NCI-H748 treated with DMSO at 0.1 percent for 48 hours (cell line): ENCODE results near the gene PA2G4.
"Not testable (repeated sequence)": the region's sequence is repeated elsewhere in the genome, so short reads cannot be mapped to it uniquely, and the experiment has no call there.

Experiments
- DNase-seq: peaks from one replicate; lab custom pipeline; 2025; lab: John Stamatoyannopoulos, UW

Gene PA2G4

DNA sequence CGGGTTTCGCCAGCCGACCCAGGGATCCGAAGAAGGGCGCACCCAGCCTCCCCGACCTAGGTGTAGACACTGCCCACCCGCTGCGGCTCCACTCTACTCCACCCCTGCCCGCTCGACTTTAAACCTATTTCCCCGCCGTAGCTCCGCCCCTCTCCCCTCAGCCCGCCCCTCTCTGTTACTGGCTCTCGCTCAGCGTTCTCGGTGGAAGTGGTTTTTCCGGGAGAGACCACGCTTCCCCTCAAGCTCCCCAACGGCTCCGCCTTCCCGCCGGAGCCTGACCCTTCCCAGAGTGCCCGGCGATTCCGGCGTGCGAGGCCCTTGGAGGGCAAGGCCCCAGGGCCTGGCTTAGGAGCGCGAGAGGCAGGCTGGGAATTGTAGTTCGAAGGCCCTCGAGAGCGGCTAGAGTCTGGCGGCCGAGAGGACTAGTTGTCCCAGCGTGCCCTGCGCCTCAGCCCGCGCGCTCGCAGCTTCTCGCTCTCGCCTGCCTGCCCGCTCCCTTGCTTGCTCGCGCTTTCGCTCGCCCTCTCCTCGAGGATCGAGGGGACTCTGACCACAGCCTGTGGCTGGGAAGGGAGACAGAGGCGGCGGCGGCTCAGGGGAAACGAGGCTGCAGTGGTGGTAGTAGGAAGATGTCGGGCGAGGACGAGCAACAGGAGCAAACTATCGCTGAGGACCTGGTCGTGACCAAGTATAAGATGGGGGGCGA is at the start of gene PA2G4:
PA2G4 (plus strand) TSS at position 451 of the 706 bp plus-strand sequence; CDS start at position 630, 179 bp downstream.
- peak; percentile 95 for DNase-seq

DNA sequence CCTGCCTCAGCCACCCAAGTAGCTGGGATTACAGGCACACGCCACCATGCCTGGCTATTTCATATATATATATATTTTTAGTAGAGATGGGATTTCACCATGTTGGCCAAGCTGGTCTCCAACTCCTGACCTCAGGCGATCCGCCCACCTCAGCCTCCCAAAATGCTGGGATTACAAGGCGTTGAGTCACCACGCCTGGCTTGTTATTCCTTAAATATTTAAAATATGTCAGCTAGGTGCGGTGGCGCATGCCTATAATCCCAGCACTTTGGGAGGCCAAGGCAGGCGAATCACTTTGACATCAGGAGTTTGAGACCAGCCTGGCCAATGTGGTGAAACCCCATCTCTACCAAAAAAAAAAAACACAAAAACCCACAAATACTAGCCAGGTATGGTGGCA is 44.4 kb upstream of the PA2G4 start:
- DNase-seq = not testable (repeated sequence)

DNA sequence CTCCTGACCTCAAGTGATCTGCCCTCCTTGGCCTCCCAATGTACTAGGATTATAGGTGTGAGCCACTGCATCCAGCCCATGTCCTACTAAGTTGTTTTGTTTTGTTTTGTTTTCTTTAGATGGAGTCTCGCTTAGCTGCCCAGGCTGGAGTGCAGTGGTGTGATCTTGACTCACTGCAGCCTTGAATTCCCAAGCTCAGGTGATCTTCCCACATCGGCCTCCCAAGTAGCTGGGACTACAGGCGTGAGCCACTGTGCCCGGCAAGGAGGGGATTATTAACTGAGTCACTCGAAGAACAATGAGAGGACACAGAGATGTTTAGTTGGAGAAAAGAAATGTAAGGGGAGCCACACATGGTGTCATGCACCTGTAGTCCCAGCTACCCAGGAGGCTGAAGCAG is 42.4 kb upstream of the PA2G4 start:
- no peak for DNase-seq

DNA sequence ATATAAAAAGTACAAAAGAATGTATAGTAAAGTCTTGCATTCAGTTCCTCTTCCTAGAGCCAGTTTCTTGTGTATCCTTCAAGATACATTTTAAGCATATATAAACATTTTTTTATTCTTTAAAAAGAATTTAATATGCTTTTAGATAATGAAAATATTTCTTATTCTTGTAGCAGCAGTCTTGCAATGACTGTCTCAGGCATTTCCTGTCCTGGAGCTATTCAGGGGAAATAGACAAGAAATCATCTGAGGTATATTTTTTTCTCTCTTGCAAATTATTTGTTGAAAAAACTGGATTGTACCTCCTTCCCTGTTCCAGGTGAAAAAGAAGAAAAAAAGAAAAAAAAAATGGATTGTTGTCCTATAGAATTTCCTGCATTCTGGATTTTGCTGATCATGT is 41.4 kb upstream of the PA2G4 start:
- DNase-seq = no peak

DNA sequence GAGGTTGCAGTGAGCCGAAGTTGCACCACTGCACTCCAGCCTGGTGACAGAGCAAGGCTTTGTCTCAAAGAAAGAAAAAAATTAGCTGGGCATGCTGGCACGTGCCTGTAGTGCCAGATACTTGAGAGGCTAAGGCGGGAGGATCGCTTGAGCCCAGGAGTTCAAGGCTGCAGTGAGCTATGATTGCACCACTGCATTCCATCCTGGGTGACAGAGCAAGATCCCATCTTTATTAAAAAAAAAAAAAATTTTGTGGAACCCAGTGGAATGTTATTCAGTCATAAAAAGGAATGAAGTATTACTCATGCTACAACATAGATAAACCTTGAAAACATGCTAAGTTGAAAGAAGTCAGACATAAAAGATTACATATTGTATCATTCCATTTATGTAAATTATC is 32.7 kb upstream of the PA2G4 start:
- no peak for DNase-seq

DNA sequence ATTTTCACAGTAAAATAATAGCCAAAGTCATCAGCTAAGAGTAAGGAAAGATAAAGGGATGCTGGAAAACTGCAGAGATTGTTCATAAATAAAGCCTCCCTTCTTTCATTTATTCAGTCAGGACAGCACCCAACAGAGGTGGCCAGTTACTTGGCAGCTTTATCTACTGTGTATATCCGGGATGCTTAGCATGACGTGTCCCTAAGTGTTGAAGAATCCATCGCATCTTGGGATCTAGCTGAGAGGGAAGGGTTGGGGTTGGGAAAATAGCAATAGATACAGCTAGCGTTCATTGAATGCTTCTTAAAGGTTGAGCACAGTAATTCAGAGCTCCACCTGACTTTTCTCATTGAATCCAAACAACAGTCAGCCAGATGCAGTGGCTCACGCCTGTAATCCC is 30.0 kb upstream of the PA2G4 start:
- DNase-seq = no peak

DNA sequence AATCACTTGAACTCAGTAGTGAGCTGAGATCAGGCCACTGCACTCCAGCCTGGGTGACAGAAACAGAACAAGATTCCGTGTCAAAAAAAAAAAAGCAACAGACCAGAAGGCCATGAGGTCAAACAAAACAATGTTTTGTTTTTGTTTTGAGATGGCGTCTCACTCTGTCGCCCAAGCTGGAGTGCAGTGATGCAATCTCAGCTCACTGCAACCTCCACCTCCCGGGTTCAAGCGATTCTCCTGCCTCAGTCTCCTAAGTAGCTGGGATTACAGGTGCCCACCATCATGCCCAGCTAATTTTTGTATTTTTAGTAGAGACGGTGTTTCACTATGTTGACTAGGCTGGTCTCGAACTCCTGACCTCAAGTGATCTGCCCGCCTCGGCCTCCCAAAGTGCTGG is 26.4 kb upstream of the PA2G4 start:
- not testable (repeated sequence) for DNase-seq

DNA sequence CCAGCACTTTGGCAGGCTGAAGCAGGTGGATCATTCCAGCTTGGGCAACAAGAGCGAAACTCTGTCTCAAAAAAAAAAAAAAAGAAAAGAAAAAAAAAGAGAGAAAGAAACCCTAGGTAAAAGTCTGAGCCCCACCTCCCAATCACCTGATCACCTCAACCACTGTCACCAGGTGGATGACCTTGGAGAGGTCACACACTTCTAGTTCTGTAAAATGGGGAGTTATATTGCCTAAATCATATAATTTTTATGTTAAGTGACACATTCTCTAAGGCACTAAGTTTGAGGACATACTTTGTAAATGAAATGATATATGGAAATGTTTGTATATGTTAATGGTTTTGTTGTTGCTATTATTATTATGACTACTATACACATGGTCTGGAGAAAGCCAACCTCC is 25.9 kb upstream of the PA2G4 start:
- DNase-seq = no peak

DNA sequence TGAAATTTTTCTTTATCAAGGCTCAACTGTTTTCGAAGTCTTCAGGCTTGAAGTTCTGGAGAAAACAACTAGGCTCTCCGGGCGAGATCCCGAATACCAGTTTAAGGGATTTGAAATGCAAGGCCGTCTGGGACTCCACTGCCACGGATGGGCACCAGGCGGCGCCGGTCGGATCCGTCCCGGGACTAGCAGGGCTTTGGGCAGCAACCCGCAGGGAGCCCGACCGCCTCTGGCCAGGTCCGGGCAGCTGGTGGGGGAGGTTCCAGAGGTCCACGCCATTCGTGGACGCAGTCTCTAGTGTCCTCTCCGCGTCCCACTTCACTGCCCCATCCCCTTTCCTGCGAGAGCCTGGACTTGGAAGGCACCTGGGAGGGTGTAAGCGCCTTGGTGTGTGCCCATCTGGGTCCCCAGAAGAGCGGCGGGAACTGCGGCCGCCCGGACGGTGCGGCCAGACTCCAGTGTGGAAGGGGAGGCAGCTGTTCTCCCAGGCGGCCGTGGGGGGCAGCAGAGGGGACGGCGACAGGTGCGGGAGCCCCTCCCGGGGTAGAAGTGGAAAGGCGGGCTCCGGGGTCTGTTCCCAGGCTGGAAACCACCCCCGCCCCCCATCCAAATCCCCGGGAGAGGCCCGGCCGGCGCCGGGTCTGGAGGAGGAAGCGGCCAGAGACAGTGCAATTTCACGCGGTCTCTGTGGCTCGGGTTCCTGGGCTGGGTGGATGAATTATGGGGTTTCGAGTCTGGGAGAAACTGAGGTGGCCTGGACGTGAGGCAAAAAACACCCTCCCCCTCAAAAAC is 25.2 kb upstream of the PA2G4 start:
- DNase-seq = peak; percentile 71

DNA sequence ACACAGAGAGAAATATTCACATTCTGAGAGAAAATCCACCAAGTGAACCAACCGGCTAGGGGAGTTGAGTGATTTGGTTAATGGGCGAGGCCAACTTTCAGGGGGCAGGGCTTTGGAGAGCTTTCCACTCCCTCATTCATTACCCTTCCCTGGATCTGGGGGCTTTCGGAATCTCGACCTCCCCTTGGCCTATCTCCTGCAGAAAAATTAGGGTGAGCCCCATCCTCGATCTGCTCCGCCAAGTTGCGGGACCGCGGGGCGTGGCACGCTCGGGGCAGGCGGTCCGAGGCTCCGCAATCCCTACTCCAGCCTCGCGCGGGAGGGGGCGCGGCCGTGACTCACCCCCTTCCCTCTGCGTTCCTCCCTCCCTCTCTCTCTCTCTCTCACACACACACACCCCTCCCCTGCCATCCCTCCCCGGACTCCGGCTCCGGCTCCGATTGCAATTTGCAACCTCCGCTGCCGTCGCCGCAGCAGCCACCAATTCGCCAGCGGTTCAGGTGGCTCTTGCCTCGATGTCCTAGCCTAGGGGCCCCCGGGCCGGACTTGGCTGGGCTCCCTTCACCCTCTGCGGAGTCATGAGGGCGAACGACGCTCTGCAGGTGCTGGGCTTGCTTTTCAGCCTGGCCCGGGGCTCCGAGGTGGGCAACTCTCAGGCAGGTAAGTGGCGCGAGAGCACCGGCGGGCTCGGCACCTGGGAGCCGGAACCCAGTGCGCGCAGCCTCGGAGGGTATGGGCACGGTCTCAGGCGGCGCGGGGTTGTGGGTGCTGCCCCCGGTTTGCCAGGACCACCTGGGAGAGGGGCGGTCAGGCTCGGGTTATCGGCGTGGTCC is 24.4 kb upstream of the PA2G4 start, which contains the start of gene ERBB3:
ERBB3 (plus strand) TSS at position 443 of the 833 bp plus-strand sequence; CDS start at position 579, 136 bp downstream.
- peak; percentile 81 for DNase-seq

DNA sequence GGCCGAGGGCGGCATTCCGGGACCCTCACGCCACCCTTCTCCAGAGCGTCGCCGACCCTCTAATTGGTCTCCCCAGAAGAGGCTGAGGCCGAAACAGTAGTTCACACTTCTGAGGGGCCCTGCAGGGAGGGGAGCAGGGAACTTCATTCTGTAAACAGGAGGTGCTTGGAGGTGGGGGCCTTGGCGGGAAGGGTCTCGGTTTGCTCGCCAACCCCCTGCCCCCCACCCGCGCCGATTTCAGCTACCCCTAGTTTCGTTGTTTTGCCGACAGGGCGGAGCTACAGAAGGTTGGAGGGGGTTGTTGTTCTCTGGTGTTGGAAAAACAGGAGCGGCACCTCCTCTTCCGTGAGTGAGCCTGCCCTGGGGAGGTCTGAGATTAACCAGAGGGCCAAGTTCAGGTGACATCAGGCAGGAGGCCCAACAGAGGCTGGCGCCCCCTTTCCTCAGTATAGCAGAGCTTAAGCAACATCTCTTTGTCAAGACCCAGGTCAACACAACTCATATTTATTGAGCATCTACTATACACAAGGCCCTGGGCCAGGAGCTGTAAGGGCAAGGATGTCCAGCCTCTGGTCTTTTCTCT is 23.7 kb upstream of the PA2G4 start:
- no peak for DNase-seq

DNA sequence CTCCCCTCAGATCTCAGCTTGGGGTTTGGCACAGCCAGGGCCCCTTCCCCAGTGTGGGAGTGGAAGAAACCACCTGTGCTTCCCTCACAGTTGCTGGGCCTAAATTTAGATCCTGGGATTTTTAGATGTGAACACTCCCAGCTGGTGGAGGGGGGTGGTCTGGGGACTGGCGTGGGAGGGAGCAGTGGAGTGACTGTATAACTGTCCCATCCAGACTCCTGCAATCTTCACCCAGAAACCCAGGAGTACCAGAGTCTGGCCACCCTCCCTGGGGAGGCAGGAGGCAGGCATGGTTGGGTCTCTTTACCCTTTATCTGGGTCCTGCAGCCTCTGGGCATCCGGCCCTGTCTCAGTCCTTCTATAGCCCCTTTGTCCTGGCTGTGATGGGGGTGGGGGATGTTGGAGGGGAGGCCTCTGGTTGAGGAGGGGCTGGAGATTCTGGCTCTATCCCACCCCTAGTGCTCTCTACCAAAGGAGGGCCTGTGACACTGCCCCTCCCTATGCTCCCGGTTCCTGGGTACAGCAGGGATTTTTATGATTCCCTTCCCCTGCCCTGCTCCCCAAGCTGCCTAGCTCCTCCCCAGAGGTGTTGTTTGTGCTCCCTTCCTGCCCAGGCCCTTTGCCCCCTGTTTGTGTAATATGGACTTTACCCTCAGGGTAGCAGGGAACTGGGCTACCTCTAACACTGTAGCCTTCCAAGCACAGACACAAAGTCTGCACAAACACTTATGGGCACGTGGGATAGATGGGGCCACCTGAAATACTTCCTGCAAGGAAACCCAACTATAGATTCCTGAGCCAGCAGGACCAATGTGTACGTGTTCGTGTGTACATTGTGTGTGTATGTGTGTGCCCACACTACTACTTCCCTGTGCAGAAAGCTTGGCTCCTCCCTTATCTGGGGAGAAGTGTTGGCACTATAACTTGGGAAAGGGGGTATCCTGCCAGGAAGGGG is 22.7 kb upstream of the PA2G4 start:
- DNase-seq = no peak

DNA sequence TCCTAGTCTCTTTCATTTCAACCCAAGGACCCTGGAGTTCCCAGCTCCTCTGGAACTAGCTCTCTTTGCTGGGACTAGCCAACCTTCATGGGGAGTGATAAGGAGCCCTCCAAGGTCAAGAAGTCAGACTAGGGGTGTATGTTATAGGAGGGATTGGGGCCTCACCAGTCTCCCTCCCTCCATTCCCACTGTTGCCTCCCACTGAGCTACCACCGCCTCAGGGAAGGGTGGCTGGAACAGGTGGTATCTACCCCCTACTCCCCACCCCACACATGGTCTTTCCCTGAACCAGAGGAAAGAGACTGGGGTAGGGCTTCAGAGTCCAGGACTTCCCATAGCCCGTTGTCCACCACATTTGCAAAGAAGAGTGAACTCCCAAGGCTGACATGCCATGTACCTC is 22.0 kb upstream of the PA2G4 start:
- no peak for DNase-seq

DNA sequence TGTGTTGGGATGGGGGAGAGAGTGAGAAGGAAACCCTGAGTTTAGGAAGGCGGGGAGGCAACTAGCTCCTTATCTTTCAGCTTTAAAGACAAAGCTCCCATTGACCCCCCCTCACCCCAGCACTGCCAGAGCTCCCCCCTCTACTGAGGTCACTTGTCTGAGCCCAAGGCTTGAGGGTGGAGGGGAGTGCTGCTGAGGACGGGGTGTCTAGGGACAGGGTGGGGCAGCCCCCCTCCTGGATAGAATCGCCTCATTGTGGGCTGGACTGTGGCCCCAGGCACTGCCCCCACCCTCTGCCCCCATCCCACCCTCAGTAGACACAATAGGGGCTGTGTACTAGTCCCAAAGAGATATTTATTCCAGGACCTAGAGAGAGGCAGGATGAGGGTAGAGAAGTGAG is 21.4 kb upstream of the PA2G4 start:
- DNase-seq = no peak

DNA sequence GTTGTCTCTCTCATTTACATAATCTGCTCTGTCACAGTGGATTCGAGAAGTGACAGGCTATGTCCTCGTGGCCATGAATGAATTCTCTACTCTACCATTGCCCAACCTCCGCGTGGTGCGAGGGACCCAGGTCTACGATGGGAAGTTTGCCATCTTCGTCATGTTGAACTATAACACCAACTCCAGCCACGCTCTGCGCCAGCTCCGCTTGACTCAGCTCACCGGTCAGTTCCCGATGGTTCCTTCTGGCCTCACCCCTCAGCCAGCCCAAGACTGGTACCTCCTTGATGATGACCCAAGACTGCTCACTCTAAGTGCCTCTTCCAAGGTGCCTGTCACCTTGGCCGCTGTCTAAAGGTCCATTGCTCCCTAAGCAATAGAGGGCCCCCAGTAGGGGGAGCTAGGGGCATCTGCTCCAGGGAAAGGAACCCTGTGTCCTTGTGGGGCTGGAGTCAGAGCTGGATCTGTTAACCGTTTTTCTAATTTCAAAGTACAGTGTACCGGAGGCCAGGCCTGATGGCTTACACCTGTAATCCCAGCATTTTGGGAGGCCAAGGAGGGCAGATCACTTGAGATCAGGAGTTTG is 19.3 kb upstream of the PA2G4 start:
- no peak for DNase-seq

DNA sequence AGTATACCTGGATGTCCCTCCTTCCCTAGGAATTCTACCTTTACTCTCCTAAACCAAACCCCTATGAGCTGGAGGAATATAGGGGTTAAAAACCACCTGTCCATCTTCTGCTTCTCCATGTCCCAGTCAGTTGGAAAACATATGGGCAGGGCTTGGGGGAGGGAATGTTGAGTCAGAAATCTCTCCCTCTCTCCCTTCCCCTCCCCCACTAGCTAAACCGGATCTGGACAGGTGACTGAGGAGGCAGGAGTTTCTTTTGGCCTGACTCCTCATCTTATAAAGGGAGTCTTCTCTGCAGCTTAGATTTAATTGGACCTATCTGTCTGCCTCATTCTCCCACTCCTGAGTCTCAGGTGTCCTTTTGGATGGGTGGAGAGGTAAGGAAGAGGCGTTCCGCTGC is 18.3 kb upstream of the PA2G4 start:
- DNase-seq = no peak

DNA sequence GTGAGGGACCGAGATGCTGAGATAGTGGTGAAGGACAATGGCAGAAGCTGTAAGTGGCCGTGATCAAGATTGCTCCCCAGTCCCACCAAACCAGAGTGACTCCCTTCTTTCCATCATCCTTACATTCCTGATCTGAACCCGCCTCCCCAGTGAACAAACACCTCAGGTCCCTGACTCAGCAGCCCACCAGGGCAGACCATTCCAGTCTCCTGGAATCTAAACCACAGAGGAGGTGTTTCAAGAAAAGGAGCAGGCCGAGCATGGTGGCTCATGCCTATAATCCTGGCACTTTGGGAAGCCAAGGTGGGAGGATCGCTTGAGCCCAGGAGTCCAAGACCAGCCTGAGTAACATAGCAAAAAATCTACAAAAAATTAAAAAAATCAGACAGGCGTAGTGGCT is 17.8 kb upstream of the PA2G4 start:
- DNase-seq = no peak

DNA sequence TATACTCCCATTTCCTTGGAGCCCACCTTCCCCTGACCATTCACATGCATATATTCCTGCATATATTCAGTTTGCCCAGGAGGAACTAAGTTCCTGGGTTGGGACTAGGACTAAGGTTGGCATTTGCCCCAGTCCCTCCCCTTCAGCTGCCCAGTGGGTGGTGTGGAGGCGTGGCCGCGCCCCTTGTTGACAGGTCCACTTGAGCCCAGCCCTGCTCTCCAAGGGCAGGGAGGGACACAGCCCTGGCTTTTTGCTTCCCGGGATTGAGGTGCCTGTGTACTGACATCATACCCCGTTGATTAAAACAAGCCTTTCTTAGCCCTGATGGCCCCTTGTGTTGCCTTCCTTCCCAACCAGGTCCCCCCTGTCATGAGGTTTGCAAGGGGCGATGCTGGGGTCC is 17.1 kb upstream of the PA2G4 start:
- DNase-seq = no peak

DNA sequence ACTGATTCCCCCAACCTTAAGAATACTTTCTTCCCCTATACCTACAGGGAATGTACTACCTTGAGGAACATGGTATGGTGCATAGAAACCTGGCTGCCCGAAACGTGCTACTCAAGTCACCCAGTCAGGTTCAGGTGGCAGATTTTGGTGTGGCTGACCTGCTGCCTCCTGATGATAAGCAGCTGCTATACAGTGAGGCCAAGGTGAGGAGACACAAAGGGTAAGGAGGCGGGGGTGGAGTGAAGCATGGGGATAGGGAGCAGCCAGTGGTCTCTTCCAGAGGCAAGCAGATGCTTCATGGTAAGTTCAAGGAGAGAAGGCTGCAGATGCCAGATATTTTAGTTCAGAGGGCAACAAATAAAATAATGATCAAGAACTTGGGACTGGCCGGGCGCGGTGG is 6.6 kb upstream of the PA2G4 start:
- DNase-seq = no peak

DNA sequence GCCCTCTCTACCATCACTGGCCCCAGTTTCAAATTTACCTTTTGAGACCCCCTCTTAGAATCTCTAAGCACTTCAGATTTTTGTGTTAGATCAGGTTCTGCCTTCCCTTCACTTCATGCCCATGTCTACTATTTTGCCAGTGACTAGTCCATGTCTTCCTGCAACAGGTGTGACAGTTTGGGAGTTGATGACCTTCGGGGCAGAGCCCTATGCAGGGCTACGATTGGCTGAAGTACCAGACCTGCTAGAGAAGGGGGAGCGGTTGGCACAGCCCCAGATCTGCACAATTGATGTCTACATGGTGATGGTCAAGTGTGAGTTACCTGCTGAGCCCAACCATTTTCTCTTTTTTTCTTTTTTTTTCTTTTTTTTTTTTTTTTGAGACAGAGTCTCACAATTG is 5.8 kb upstream of the PA2G4 start:
- DNase-seq = no peak

DNA sequence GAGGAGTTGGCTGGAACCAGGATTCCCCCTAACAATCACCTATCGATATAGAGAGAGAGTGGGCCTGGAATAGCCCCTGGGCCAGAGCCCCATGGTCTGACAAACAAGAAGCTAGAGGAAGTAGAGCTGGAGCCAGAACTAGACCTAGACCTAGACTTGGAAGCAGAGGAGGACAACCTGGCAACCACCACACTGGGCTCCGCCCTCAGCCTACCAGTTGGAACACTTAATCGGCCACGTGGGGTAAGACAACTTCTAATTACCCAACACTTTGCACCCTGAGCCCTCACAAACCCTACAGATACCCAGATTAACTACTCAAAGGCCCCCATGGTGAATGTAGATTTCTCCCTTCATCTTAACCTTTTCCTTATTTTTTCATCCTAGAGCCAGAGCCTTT is 4.6 kb upstream of the PA2G4 start:
- DNase-seq = no peak
